OCI-LY1 (cell line): Measurements from ENCODE around the gene SLC38A7.

Experiments
- H2AFZ ChIP-seq: fragments of 200-600 bp; sonication (generic), shearing (Covaris generic); 2 replicates; pipeline ENCODE4 v1.6.0; 2014; ENCODE audit warnings: antibody characterized with exemption, mild to moderate bottlenecking, low read length
- H3F3A ChIP-seq: fragments of 200-600 bp; sonication (generic), shearing (Covaris generic); 2 replicates; pipeline ENCODE4 v1.6.0; 2014; ENCODE audit warnings: mild to moderate bottlenecking, antibody characterized with exemption, low read length, moderate library complexity; ENCODE audit not compliant: insufficient read depth
- H3K27ac ChIP-seq: fragments of 200-600 bp; sonication (generic); 2 replicates; pipeline ENCODE4 v1.5.1; 2014; ENCODE audit warnings: low read length, mixed run types, mild to moderate bottlenecking, low read depth; ENCODE audit not compliant: poor library complexity, severe bottlenecking
- H3K27me3 ChIP-seq: fragments of 200-600 bp; sonication (generic); 2 replicates; pipeline ENCODE4 v1.6.0; 2014; ENCODE audit warnings: antibody characterized with exemption, mild to moderate bottlenecking, low read length, moderate library complexity; ENCODE audit not compliant: insufficient read depth
- H3K36me3 ChIP-seq: fragments of 200-600 bp; sonication (generic); 2 replicates; pipeline ENCODE4 v1.6.1; 2014; ENCODE audit warnings: mild to moderate bottlenecking, antibody characterized with exemption, low read length, moderate library complexity, mixed read lengths; ENCODE audit not compliant: insufficient read depth
- H3K4me1 ChIP-seq: fragments of 200-600 bp; sonication (generic); 2 replicates; pipeline ENCODE4 v1.5.1; 2014; ENCODE audit warnings: mild to moderate bottlenecking, low read length, moderate library complexity; ENCODE audit not compliant: insufficient read depth, severe bottlenecking
- H3K4me2 ChIP-seq: fragments of 200-600 bp; sonication (generic), shearing (Covaris generic); 2 replicates; pipeline ENCODE4 v1.6.1; 2014; ENCODE audit warnings: low read length
- H3K4me3 ChIP-seq: fragments of 200-600 bp; sonication (generic); 2 replicates; pipeline ENCODE4 v1.5.1; 2014; ENCODE audit warnings: low read length, low read depth, mild to moderate bottlenecking, mixed read lengths; ENCODE audit not compliant: poor library complexity, severe bottlenecking
- H3K79me2 ChIP-seq: fragments of 200-600 bp; shearing (Covaris generic); 2 replicates; pipeline ENCODE4 v1.6.1; 2016; ENCODE audit warnings: mixed run types, low read length, mixed read lengths; ENCODE audit not compliant: insufficient read depth
- H3K9ac ChIP-seq: fragments of 200-600 bp; sonication (generic), shearing (Covaris generic); 2 replicates; pipeline ENCODE4 v1.6.1; 2014; ENCODE audit warnings: mild to moderate bottlenecking, low read length, mixed read lengths
- H3K9me2 ChIP-seq: fragments of 200-600 bp; sonication (generic), shearing (Covaris generic); 2 replicates; pipeline ENCODE4 v1.6.1; 2014; ENCODE audit warnings: low read depth, mild to moderate bottlenecking, low read length, mixed read lengths
- H3K9me3 ChIP-seq: fragments of 200-600 bp; shearing (Covaris generic); 2 replicates; pipeline ENCODE4 v1.6.1; 2014; ENCODE audit warnings: low read length, mixed read lengths
- H4K20me1 ChIP-seq: fragments of 200-600 bp; sonication (generic), shearing (Covaris generic); 2 replicates; pipeline ENCODE4 v1.6.0; 2016; ENCODE audit warnings: mild to moderate bottlenecking, low read length; ENCODE audit not compliant: insufficient read depth
- EZH2 ChIP-seq: fragments of 200-600 bp; sonication (generic), shearing (Covaris generic); IDR thresholded peaks from 2 replicates; pipeline ENCODE4 v1.8.0; 2017; ENCODE audit warnings: borderline replicate concordance, mixed run types, mild to moderate bottlenecking, antibody characterized with exemption, low read length, moderate library complexity, mixed read lengths
- TF ChIP-seq, protein P1 (sequence below): fragments of 200-600 bp; sonication (generic), shearing (Covaris generic); IDR thresholded peaks from 2 replicates; pipeline ENCODE4 v1.5.1; 2017; ENCODE audit warnings: mild to moderate bottlenecking, antibody characterized with exemption, low read length, moderate library complexity, mixed read lengths

Gene SLC38A7

DNA sequence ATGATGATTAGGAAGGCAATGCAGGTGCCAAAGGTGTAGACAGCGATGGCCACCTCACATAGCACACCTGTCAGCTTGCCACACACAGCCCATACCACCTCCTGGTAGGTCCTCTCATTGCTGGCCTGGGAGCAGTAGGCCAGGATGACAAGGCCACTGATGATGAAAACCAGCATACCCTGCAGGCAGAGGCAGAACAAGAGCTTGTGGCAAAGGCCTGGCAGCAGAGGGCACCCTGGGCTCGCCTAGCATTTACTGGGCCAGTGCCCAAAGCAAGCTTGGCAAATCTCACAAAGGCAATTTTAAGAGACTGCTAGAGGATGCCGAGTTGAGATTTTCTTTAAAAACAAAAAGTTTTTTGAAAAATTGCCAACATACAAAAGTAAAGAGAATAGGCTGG, 5.9 kb downstream of the SLC38A7 start:
- no peaks in the 10 kb centered on the region for H3F3A ChIP-seq
- no peaks in the 10 kb centered on the region for H3K27me3 ChIP-seq
- H3K4me1 ChIP-seq, result peaks cover 6% of the 10 kb centered on the region
- no peak for TF ChIP-seq EZH2
- TF ChIP-seq, protein P1, sequence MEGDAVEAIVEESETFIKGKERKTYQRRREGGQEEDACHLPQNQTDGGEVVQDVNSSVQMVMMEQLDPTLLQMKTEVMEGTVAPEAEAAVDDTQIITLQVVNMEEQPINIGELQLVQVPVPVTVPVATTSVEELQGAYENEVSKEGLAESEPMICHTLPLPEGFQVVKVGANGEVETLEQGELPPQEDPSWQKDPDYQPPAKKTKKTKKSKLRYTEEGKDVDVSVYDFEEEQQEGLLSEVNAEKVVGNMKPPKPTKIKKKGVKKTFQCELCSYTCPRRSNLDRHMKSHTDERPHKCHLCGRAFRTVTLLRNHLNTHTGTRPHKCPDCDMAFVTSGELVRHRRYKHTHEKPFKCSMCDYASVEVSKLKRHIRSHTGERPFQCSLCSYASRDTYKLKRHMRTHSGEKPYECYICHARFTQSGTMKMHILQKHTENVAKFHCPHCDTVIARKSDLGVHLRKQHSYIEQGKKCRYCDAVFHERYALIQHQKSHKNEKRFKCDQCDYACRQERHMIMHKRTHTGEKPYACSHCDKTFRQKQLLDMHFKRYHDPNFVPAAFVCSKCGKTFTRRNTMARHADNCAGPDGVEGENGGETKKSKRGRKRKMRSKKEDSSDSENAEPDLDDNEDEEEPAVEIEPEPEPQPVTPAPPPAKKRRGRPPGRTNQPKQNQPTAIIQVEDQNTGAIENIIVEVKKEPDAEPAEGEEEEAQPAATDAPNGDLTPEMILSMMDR, result peak; percentile 46
- H3K4me2 ChIP-seq, result no peak overlapping the region
- no peak overlapping the region for H3K9ac ChIP-seq
- no peaks in the 10 kb centered on the region for H3K9me3 ChIP-seq
- H2AFZ ChIP-seq, result no peak overlapping the region
- no peaks in the 10 kb centered on the region for H3K9me2 ChIP-seq
- H3K36me3 ChIP-seq, result 0 out of 2 replicates have a peak, but pooled peaks cover 7% of the 10 kb centered on the region
- H3K27ac ChIP-seq, result no peak overlapping the region
- H3K79me2 ChIP-seq, result no peaks in the 10 kb centered on the region
- H3K4me3 ChIP-seq, result no peak overlapping the region
- H4K20me1 ChIP-seq, result no peaks in the 10 kb centered on the region

DNA sequence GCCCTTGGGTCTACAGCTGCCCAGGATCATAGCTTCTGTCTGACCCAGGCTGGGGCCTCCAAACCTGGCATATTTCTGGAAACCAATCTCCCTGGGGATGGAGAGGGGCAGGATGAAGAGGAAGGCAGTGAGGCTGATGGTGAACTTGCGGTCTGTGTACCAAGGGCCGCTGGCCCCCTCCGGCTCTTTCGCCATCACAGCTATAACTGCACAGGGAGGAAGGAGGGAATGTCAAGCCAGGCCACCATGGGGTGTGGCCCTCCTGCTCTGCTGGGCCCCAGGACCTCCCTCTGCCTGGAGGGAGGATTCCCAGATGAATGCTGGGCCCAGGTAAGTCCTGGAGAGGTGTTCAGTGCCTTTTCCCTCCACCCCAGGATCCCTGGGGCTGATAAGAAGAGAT, 6.3 kb downstream of the SLC38A7 start:
- Histone ChIP-seq H3F3A (no peaks in the 10 kb centered on the region), H3K4me3 (no peak overlapping the region), H3K36me3 (0 out of 2 replicates have a peak, but pooled peaks cover 7% of the 10 kb centered on the region), H3K79me2 (no peaks in the 10 kb centered on the region), H3K27me3 (no peaks in the 10 kb centered on the region), H2AFZ (no peak overlapping the region), H3K4me2 (no peak overlapping the region), H3K9me3 (no peaks in the 10 kb centered on the region), H3K4me1 (peaks cover 2% of the 10 kb centered on the region), H3K9ac (no peak overlapping the region), H3K27ac (no peak overlapping the region), H3K9me2 (no peaks in the 10 kb centered on the region), H4K20me1 (no peaks in the 10 kb centered on the region)
- no peak for TF ChIP-seq EZH2
- TF ChIP-seq, protein P1, result no peak

DNA sequence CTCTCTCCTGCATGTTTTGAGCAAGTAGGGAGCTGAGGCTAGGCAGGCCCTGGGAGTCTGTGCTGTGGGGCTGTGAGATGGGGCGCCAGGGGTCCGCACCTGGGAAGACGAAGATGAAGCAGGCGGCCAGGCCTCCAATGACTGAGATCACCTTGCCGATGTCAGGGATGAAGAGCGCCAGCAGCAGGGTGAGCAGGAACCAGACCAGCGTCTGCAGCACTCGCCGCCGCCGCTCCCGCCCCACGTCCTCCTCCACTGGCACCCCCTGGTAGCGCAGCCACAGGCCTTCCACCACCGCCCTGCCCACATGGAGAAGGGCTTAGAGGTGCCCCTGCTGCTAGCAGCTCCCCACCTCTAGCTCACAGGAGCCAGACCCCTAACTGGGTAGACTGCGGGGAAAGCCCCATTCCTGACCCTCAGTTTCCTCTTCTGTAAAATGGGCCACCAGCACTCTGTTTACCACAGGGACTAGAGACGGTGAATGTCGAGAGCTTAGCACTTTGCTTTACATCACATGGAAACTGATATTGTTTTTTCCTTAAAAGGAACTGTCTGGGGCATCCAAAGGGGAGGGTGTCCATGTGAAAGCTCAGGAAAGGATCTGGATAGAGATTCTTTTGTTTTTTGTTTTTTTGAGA, 13.5 kb downstream of the SLC38A7 start:
- peaks cover 4% of the 10 kb centered on the region; the same call in 1 of the 2 replicates for H3K36me3 ChIP-seq
- no peak overlapping the region for H3K9ac ChIP-seq
- H3K4me2 ChIP-seq, result no peak overlapping the region
- no peaks in the 10 kb centered on the region for H3K9me2 ChIP-seq
- H3K79me2 ChIP-seq, result no peaks in the 10 kb centered on the region
- H2AFZ ChIP-seq, result no peak overlapping the region
- H3F3A ChIP-seq, result no peaks in the 10 kb centered on the region
- H3K4me3 ChIP-seq, result no peak overlapping the region
- H3K9me3 ChIP-seq, result no peaks in the 10 kb centered on the region
- TF ChIP-seq, protein P1, result no peak
- no peak for TF ChIP-seq EZH2
- no peaks in the 10 kb centered on the region for H3K4me1 ChIP-seq
- no peak overlapping the region for H3K27ac ChIP-seq
- H3K27me3 ChIP-seq, result no peaks in the 10 kb centered on the region
- H4K20me1 ChIP-seq, result no peaks in the 10 kb centered on the region
